ENCODE measurements around the gene ZNRF2.
A peak's percentile ranks its signal among the peaks of the same experiment; 100 is the strongest.

Gene ZNRF2

DNA sequence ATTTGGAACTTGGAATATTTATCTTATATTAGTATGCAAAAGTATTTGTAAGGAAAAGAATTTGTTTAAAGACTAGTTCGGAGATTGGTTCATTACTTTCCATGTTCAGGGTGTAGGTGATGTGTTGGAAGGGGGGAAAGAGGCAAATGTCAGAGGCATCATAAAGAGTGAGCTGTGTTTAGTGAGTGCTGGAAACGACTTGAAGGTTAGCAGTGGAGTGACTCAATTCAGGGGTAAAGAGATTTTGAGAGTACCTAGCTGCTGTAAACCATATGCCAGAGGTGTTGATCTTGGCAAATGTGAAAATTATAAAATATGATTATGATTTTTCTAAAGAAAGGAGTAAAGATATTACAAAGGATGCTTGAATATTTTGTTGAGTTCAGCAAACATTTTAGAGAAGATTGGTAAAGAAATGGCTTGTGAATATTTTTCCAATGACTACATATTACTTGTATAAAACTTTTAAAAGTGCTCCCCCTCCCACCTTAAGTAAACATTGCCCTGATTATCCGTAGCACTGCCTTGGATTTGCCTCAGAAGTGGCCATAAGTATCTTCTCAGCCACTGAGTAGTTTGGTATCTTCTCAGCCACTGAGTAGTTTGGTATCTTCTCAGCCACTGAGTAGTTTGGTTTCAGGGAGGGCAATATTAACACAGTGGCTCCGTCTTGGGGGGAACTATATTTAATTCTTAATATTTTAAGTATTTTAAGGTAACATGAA, 51.5 kb downstream of the ZNRF2 start:
- TF ChIP-seq, protein P1, sequence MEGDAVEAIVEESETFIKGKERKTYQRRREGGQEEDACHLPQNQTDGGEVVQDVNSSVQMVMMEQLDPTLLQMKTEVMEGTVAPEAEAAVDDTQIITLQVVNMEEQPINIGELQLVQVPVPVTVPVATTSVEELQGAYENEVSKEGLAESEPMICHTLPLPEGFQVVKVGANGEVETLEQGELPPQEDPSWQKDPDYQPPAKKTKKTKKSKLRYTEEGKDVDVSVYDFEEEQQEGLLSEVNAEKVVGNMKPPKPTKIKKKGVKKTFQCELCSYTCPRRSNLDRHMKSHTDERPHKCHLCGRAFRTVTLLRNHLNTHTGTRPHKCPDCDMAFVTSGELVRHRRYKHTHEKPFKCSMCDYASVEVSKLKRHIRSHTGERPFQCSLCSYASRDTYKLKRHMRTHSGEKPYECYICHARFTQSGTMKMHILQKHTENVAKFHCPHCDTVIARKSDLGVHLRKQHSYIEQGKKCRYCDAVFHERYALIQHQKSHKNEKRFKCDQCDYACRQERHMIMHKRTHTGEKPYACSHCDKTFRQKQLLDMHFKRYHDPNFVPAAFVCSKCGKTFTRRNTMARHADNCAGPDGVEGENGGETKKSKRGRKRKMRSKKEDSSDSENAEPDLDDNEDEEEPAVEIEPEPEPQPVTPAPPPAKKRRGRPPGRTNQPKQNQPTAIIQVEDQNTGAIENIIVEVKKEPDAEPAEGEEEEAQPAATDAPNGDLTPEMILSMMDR (IDR thresholded peaks at IDR 0.05; ENCODE audit: control extremely low read depth, extremely low read depth, low read depth, missing control alignments): no peak
- ChIA-PET POLR2A (no interaction called here), CTCF (interaction anchor here (0.6 to 3.8 kb wide), 3 partner anchors 8 to 13 kb away, joined by 3 to 13 read pairs (median 4); no protein-coding TSS in a partner anchor)
- no peak for DNase-seq (ENCODE audit: extremely low spot score)

DNA sequence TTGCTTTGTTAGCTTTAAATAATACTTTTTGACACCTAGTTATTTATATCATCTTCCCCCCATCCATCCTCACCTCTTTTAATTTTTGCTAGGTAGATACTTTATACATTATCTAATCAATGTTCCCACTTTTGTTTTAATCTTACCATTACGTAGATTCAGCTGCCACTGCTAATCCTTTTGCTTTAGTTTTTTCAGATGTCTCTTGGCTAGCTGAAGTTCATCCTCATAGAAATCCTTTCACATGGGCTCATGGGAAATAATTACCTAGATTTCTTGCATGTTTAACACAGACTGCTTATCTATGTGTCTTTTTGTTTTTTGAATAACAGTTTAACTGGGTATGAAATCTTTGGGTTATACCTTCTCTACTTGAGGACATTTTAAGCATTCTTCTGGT, 60.1 kb downstream of the ZNRF2 start:
- ChIA-PET POLR2A (no interaction called here), CTCF (interaction anchor here (0.9 to 3.1 kb wide), 3 partner anchors 9 to 66 kb away, joined by 3 to 10 read pairs (median 5); no protein-coding TSS in a partner anchor)
- TF ChIP-seq, protein P1 (IDR thresholded peaks at IDR 0.05; ENCODE audit: control extremely low read depth, extremely low read depth, low read depth, missing control alignments): no peak
- no peak for DNase-seq (ENCODE audit: extremely low spot score)

DNA sequence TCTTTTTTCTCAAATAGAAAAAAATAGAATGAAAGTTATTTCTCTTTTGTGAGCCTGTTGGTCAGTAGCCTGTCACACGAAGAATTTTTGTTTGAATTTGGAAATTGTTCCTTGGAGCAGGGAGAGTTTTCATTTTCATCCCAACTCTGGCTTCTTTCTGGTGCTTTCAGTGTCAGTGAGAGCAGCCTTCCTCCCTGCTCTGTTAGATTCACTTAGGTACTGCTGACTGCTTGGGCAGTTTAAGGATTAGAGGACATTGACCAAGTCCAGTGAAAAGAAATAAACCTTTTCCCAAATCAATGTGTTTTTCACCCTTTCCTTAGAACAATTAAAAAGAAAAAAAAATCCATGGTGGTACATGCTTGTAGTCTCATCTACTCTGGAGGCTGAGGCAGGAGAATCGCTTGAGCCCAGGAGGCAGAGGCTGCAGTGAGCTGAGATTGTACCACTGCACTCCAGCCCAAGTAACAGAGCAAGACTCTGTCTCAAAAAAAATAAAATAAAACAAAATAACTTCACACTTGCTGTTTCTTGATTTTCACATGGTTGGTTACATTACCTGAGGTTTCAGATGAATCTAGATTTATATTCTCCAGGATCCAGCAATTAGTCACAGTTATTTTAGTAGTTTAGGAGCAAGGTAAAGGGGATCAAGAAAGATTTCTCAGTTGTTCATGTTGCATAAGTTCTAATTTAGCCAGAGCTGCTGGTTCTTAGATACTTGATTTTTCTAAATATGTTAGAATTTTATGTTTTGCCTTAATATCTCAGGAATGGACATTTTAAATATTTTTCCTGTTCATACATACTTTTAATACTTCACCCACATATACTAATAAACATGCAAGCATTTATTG, 63.1 kb downstream of the ZNRF2 start:
- DNase-seq (ENCODE audit: extremely low spot score): no peak
- TF ChIP-seq, protein P1 (IDR thresholded peaks at IDR 0.05; ENCODE audit: control extremely low read depth, extremely low read depth, low read depth, missing control alignments): no peak
- POLR2A ChIA-PET: no interaction called here
- CTCF ChIA-PET: interaction anchor here (1.3 to 7.2 kb wide), 6 partner anchors 12 to 113 kb away, joined by 3 to 52 read pairs (median 10); partner anchors contain the start of gene ZNRF2

DNA sequence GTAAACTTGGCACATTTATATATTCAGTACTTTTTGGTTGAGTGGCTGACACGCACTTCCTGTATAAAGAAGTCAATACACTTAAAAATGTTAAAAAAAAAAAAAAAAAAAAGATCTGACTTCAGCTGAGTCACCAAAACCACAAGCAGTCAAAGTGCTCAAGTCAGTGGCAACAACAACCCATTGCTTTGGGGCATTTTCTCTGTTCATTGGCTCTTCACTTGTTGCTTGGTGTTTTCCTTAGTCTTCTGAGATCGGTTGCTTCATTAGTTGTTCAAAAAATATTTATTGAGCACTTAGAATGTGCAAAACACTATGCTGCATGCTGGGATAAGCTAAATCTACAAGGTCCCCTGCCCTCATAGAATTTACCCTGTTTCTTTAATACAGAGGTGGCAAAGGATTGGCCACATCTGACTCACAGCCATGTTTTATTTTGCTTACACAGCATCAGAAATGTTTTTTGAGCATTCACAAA, 63.7 kb downstream of the ZNRF2 start:
- ChIA-PET CTCF (interaction anchor here (1.3 to 7.2 kb wide), 6 partner anchors 13 to 113 kb away, joined by 3 to 52 read pairs (median 10); partner anchors contain the start of gene ZNRF2), POLR2A (interaction anchor here (0.5 kb wide), 1 partner anchor 118 kb away, joined by 3 read pairs; no protein-coding TSS in a partner anchor)
- peak; percentile 48 for DNase-seq (ENCODE audit: extremely low spot score)

GRCh38 chr7:30349170-30349569, 64.8 kb downstream of the ZNRF2 start:
- DNase-seq (ENCODE audit: extremely low spot score): no peak
- CTCF ChIA-PET: interaction anchor here (1.1 to 7.2 kb wide), 8 partner anchors 13 to 111 kb away, joined by 3 to 52 read pairs (median 6); partner anchors contain the start of gene ZNRF2
- POLR2A ChIA-PET: no interaction called here
- TF ChIP-seq, protein P1 (IDR thresholded peaks at IDR 0.05; ENCODE audit: control extremely low read depth, extremely low read depth, low read depth, missing control alignments): no peak

More for the DNA sequence above, 63.7 kb downstream of the ZNRF2 start:
- TF ChIP-seq, protein P1 (IDR thresholded peaks at IDR 0.05; ENCODE audit: control extremely low read depth, extremely low read depth, low read depth, missing control alignments): no peak

GRCh38 chr7:30349816-30350215, 65.4 kb downstream of the ZNRF2 start:
- CTCF ChIA-PET: interaction anchor here (0.8 to 7.2 kb wide), 8 partner anchors 12 to 185 kb away, joined by 3 to 52 read pairs (median 8); partner anchors contain the start of gene ZNRF2
- no peak for DNase-seq (ENCODE audit: extremely low spot score)
- POLR2A ChIA-PET: no interaction called here
- TF ChIP-seq, protein P1 (IDR thresholded peaks at IDR 0.05; ENCODE audit: control extremely low read depth, extremely low read depth, low read depth, missing control alignments): no peak

Data from GM10248 (cell line).